T1000 (cell line): ENCODE data around the gene CRIM1.

Experiments used
- DNase-seq: peaks from one replicate; lab custom pipeline; 2025; ENCODE audit warnings: mixed read lengths; lab: John Stamatoyannopoulos, UW

CRIM1 gene

GRCh38 chr2:36482576-36483214, 127.1 kb downstream of the CRIM1 start:
- DNase-seq: peak; percentile 49

- no peak for DNase-seq
Measured at GRCh38 chr2:36483290-36483689, 127.7 kb downstream of the CRIM1 start.

- no peak for DNase-seq
Measured at GRCh38 chr2:36484454-36484853, 128.9 kb downstream of the CRIM1 start.

GRCh38 chr2:36485521-36485920, 129.9 kb downstream of the CRIM1 start:
- no peak for DNase-seq

- no peak for DNase-seq
Measured at GRCh38 chr2:36486521-36487044, 131.0 kb downstream of the CRIM1 start.

- DNase-seq: no peak
Measured at GRCh38 chr2:36487947-36488346, 132.4 kb downstream of the CRIM1 start.

- DNase-seq: peak; percentile 24
Measured at GRCh38 chr2:36489281-36489680, 133.7 kb downstream of the CRIM1 start.

GRCh38 chr2:36490749-36491148, 135.2 kb downstream of the CRIM1 start:
- DNase-seq: no peak

- DNase-seq: no peak
Measured at GRCh38 chr2:36492216-36492945, 136.8 kb downstream of the CRIM1 start.

- no peak for DNase-seq
Measured at GRCh38 chr2:36493306-36493705, 137.7 kb downstream of the CRIM1 start.

GRCh38 chr2:36497570-36498163, 142.1 kb downstream of the CRIM1 start:
- DNase-seq: no peak

- no peak for DNase-seq
Measured at GRCh38 chr2:36499128-36499820, 143.7 kb downstream of the CRIM1 start.

- DNase-seq: no peak
Measured at GRCh38 chr2:36500072-36500471, 144.5 kb downstream of the CRIM1 start.

- no peak for DNase-seq
Measured at GRCh38 chr2:36502081-36502480, 146.5 kb downstream of the CRIM1 start.

- DNase-seq: no peak
Measured at GRCh38 chr2:36507408-36507812, 151.8 kb downstream of the CRIM1 start.

GRCh38 chr2:36509075-36509474, 153.5 kb downstream of the CRIM1 start:
- no peak for DNase-seq

- DNase-seq: peak; percentile 43
Measured at GRCh38 chr2:36511858-36512603, 156.5 kb downstream of the CRIM1 start.

GRCh38 chr2:36512705-36513104, 157.1 kb downstream of the CRIM1 start:
- peak; percentile 18 for DNase-seq

GRCh38 chr2:36513661-36514060, 158.1 kb downstream of the CRIM1 start:
- DNase-seq: no peak

GRCh38 chr2:36515538-36515937, 160.0 kb downstream of the CRIM1 start:
- DNase-seq: no peak

GRCh38 chr2:36516136-36516870, 160.7 kb downstream of the CRIM1 start:
- no peak for DNase-seq
